ENCODE measurements around the gene TRIM39. TPM values are rescaled to one million over a fixed set of nuclear protein-coding genes. Genes with fewer than 3 reads are reported as not detected.

Gene TRIM39
- total and polyA plus RNA-seq, 9 of the 15 experiments (the other 6 are each of a cell fraction or from before 2014, with no cell fraction given), result 5.6 to 17.7 (median 12.8) TPM

- ChIA-PET POLR2A (no interaction called here), CTCF (ENCODE audit: low intra/inter-chr PET ratio) (no interaction called here)
- no peak for ATAC-seq
- Histone ChIP-seq H3K36me3 (ENCODE audit: control insufficient read depth, insufficient read depth, low read length) (peaks cover 93% of the 10 kb centered on the region), H4K20me1 (replicated peaks; ENCODE audit: control insufficient read depth, insufficient read depth, low read length) (peaks cover 5% of the 10 kb centered on the region; the same call in 1 of the 2 replicates), H3K79me2 (ENCODE audit: control insufficient read depth, insufficient read depth, low read length) (peaks cover 88% of the 10 kb centered on the region), H2AFZ (ENCODE audit: low read depth, low read length) (no peak overlapping the region), H3K27me3 (ENCODE audit: control insufficient read depth in 2 of 2, insufficient read depth in 2 of 2, low read length in 2 of 2) (no peaks in the 10 kb centered on the region), H3K4me2 (ENCODE audit: insufficient read depth, low read length) (no peak overlapping the region), H3K9me1 (ENCODE audit: control insufficient read depth, insufficient read depth, low read length) (no peaks in the 10 kb centered on the region), H3K4me1 (replicated peaks in 1 of 2; ENCODE audit: control insufficient read depth in 2 of 2, insufficient read depth in 2 of 2, low read length in 2 of 2) (no peaks in the 10 kb centered on the region), H3K9me3 (replicated peaks; ENCODE audit: control insufficient read depth, insufficient read depth, low read depth, low read length) (no peaks in the 10 kb centered on the region), H3K9ac (ENCODE audit: insufficient read depth in 1 of 2, low read depth in 2 of 2, low read length in 2 of 2) (no peak overlapping the region), H3K27ac (ENCODE audit: extremely low read depth, low read depth, low read length) (no peak overlapping the region), H3K4me3 (no peak overlapping the region)
- WGBS (ENCODE audit: insufficient coverage, low coverage, missing lambda C conversion rate), result 100% methylated on average over 1 of the region's 1 CpG
- intact Hi-C loops (cut with micrococcal nuclease) (no loop called here), in situ Hi-C loops (cut with MboI) (no loop called here)
- FAIRE-seq, result no peak
- DNase-seq (ENCODE audit: extremely low read depth in 1 of 4, low spot score in 3 of 4), result no peak
- BruUV-seq (replicated peaks), result no TSS peak
- TF ChIP-seq YY1 (IDR thresholded peaks at IDR 0.05; ENCODE audit: borderline replicate concordance in 1 of 3, control insufficient read depth in 1 of 3, extremely low read depth in 1 of 3, insufficient read depth in 3 of 3, insufficient read length in 1 of 3, insufficient replicate concordance in 2 of 3, low read depth in 1 of 3, low read length in 2 of 3) (no peak), CBFA2T3 (IDR thresholded peaks at IDR 0.05) (no peak), GABPB1 (CRISPR knock-in tag; IDR thresholded peaks at IDR 0.05) (no peak), TAF7 (tag; IDR thresholded peaks at IDR 0.05) (no peak), HIVEP1 (CRISPR knock-in tag; IDR thresholded peaks at IDR 0.05) (no peak), POLR2AphosphoS2 (IDR thresholded peaks at IDR 0.05; ENCODE audit: low read length) (no peak), SMARCA5 (IDR thresholded peaks at IDR 0.05) (no peak), HINFP (tag; conservative IDR thresholded peaks at IDR 0.05; ENCODE audit: low read depth) (no peak), L3MBTL2 (IDR thresholded peaks at IDR 0.05) (no peak), MAFK (IDR thresholded peaks at IDR 0.05; ENCODE audit: low read length) (no peak), ZKSCAN3 (CRISPR knock-in tag; IDR thresholded peaks at IDR 0.05) (no peak), SPI1 (IDR thresholded peaks at IDR 0.05; ENCODE audit: borderline replicate concordance, low read depth, low read length) (no peak)
- TF ChIP-seq, protein P1, sequence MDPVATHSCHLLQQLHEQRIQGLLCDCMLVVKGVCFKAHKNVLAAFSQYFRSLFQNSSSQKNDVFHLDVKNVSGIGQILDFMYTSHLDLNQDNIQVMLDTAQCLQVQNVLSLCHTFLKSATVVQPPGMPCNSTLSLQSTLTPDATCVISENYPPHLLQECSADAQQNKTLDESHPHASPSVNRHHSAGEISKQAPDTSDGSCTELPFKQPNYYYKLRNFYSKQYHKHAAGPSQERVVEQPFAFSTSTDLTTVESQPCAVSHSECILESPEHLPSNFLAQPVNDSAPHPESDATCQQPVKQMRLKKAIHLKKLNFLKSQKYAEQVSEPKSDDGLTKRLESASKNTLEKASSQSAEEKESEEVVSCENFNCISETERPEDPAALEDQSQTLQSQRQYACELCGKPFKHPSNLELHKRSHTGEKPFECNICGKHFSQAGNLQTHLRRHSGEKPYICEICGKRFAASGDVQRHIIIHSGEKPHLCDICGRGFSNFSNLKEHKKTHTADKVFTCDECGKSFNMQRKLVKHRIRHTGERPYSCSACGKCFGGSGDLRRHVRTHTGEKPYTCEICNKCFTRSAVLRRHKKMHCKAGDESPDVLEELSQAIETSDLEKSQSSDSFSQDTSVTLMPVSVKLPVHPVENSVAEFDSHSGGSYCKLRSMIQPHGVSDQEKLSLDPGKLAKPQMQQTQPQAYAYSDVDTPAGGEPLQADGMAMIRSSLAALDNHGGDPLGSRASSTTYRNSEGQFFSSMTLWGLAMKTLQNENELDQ (CRISPR knock-in tag; IDR thresholded peaks at IDR 0.05; ENCODE audit: borderline replicate concordance), result no peak
- TF ChIP-seq, protein P2, sequence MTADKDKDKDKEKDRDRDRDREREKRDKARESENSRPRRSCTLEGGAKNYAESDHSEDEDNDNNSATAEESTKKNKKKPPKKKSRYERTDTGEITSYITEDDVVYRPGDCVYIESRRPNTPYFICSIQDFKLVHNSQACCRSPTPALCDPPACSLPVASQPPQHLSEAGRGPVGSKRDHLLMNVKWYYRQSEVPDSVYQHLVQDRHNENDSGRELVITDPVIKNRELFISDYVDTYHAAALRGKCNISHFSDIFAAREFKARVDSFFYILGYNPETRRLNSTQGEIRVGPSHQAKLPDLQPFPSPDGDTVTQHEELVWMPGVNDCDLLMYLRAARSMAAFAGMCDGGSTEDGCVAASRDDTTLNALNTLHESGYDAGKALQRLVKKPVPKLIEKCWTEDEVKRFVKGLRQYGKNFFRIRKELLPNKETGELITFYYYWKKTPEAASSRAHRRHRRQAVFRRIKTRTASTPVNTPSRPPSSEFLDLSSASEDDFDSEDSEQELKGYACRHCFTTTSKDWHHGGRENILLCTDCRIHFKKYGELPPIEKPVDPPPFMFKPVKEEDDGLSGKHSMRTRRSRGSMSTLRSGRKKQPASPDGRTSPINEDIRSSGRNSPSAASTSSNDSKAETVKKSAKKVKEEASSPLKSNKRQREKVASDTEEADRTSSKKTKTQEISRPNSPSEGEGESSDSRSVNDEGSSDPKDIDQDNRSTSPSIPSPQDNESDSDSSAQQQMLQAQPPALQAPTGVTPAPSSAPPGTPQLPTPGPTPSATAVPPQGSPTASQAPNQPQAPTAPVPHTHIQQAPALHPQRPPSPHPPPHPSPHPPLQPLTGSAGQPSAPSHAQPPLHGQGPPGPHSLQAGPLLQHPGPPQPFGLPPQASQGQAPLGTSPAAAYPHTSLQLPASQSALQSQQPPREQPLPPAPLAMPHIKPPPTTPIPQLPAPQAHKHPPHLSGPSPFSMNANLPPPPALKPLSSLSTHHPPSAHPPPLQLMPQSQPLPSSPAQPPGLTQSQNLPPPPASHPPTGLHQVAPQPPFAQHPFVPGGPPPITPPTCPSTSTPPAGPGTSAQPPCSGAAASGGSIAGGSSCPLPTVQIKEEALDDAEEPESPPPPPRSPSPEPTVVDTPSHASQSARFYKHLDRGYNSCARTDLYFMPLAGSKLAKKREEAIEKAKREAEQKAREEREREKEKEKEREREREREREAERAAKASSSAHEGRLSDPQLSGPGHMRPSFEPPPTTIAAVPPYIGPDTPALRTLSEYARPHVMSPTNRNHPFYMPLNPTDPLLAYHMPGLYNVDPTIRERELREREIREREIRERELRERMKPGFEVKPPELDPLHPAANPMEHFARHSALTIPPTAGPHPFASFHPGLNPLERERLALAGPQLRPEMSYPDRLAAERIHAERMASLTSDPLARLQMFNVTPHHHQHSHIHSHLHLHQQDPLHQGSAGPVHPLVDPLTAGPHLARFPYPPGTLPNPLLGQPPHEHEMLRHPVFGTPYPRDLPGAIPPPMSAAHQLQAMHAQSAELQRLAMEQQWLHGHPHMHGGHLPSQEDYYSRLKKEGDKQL (CRISPR knock-in tag; IDR thresholded peaks at IDR 0.05; ENCODE audit: borderline replicate concordance), result no peak
Observed at GRCh38 chr6:30312676-30313321, 13.9 kb upstream of the TRIM39 start.
